Measurements from ENCODE around the gene BAD. TPM values are rescaled to one million over a fixed set of nuclear protein-coding genes. Genes with fewer than 3 reads are reported as not detected.

The BAD gene
- total RNA-seq, 4 donors from 2014 or later: 57.1 to 71.9 (median 64.4) TPM

GRCh38 chr11:64283092-64283491 is 1.4 kb downstream of the BAD start:
- Histone ChIP-seq H3K4me3 (no peak overlapping the region), H3K27me3 (no peaks in the 10 kb centered on the region), H3K27ac (no peak overlapping the region), H3K9me3 (no peaks in the 10 kb centered on the region), H3K4me1 (peaks cover 29% of the 10 kb centered on the region), H3K36me3 (peaks cover 9% of the 10 kb centered on the region)
- TF ChIP-seq POLR2AphosphoS5 (IDR thresholded peaks at IDR 0.05): no peak
- TF ChIP-seq, protein P1, sequence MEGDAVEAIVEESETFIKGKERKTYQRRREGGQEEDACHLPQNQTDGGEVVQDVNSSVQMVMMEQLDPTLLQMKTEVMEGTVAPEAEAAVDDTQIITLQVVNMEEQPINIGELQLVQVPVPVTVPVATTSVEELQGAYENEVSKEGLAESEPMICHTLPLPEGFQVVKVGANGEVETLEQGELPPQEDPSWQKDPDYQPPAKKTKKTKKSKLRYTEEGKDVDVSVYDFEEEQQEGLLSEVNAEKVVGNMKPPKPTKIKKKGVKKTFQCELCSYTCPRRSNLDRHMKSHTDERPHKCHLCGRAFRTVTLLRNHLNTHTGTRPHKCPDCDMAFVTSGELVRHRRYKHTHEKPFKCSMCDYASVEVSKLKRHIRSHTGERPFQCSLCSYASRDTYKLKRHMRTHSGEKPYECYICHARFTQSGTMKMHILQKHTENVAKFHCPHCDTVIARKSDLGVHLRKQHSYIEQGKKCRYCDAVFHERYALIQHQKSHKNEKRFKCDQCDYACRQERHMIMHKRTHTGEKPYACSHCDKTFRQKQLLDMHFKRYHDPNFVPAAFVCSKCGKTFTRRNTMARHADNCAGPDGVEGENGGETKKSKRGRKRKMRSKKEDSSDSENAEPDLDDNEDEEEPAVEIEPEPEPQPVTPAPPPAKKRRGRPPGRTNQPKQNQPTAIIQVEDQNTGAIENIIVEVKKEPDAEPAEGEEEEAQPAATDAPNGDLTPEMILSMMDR (IDR thresholded peaks at IDR 0.05): no peak
- TF ChIP-seq EP300 (IDR thresholded peaks at IDR 0.05): no peak
- TF ChIP-seq POLR2A (IDR thresholded peaks at IDR 0.05): no peak
- WGBS: 83% methylated on average over 3 of the region's 3 CpGs
- no peak for DNase-seq (ENCODE audit: low spot score in 2 of 2)

GRCh38 chr11:64281957-64282770 is 2.3 kb downstream of the BAD start:
- peaks cover 9% of the 10 kb centered on the region for H3K36me3 ChIP-seq
- WGBS: 92% methylated on average over 22 of the region's 22 CpGs
- H3K27me3 ChIP-seq: no peaks in the 10 kb centered on the region
- H3K4me1 ChIP-seq: peaks cover 33% of the 10 kb centered on the region
- no peak for DNase-seq (ENCODE audit: low spot score in 2 of 2)
- TF ChIP-seq EP300 (IDR thresholded peaks at IDR 0.05): no peak
- TF ChIP-seq, protein P1 (IDR thresholded peaks at IDR 0.05): no peak
- TF ChIP-seq POLR2AphosphoS5 (IDR thresholded peaks at IDR 0.05): no peak
- no peak overlapping the region for H3K4me3 ChIP-seq
- H3K9me3 ChIP-seq: no peaks in the 10 kb centered on the region
- H3K27ac ChIP-seq: no peak overlapping the region

GRCh38 chr11:64278576-64279190 is 5.8 kb downstream of the BAD start:
- Histone ChIP-seq H3K4me3 (no peak overlapping the region), H3K36me3 (peaks cover 14% of the 10 kb centered on the region), H3K27ac (no peak overlapping the region), H3K4me1 (peaks cover 23% of the 10 kb centered on the region), H3K27me3 (no peaks in the 10 kb centered on the region), H3K9me3 (no peaks in the 10 kb centered on the region)
- 88% methylated on average over 8 of the region's 8 CpGs for WGBS
- TF ChIP-seq, protein P1 (IDR thresholded peaks at IDR 0.05): no peak
- TF ChIP-seq EP300 (IDR thresholded peaks at IDR 0.05) (no peak), POLR2AphosphoS5 (IDR thresholded peaks at IDR 0.05) (no peak), POLR2A (IDR thresholded peaks at IDR 0.05) (no peak)
- no peak for DNase-seq (ENCODE audit: low spot score in 2 of 2)

DNA sequence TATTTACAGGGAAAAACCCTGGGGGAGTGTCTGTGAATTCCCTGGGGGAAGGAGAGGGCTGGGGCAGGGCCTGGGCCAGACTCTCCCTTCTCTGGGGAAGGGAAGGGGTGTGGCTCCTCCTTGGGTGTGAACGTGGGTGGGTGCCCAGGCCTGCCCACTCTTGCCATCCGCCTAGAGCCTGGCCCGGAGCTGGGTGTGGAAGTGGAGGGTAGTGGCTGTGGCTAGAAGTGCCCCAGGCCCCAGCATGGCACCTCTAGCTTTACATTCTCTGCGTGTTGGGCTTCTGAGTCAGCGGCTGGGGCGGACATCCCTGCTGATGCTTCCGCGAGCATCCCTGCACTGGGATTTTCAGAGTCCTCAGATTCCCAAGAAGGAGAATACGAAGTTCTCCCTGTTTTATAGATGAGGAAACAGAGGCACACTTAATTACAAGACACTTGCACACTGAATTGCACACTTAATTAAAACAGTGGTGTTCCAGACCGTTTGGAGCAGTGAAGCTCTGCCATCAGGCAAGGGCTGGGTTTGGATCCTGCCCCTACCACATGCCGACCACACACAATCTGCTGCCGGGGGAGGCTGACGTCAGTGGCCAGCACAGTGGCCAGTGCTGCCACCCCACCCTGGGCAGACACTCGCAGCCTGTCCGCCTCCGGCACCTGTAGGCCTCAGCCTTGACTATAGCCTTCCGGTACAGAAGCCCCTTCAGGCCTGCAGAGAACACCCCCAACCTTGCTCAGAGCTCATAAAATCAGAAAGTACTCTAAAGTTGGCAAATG is 7.6 kb downstream of the BAD start:
- TF ChIP-seq EP300 (IDR thresholded peaks at IDR 0.05) (no peak), POLR2AphosphoS5 (IDR thresholded peaks at IDR 0.05) (no peak)
- Histone ChIP-seq H3K4me1 (peaks cover 19% of the 10 kb centered on the region), H3K9me3 (no peaks in the 10 kb centered on the region), H3K4me3 (no peak overlapping the region), H3K27ac (peak overlapping the region; percentile 7), H3K27me3 (no peaks in the 10 kb centered on the region), H3K36me3 (peaks cover 14% of the 10 kb centered on the region)
- DNase-seq (ENCODE audit: low spot score in 2 of 2): no peak
- WGBS: 76% methylated on average over 6 of the region's 17 CpGs

DNA sequence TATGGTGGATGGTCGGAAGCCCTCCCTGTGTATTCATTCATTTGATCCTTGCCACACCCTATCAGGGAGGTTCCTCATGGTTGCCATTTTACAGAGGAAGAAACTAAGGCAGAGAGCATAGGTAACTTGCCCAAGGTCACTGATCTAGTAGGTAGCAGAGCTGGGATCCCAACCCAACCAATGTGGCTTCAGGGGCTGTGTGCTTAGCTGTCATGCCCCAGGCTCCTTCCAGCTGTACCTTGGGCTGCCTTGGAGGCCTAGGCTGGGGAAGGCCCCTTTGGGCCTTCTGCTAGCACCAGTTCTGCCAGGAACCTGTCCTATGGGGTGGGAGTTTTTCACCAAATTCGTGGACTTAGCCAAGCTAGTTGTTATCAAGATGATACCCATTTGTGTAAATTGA is 8.6 kb downstream of the BAD start:
- Histone ChIP-seq H3K27me3 (no peaks in the 10 kb centered on the region), H3K4me3 (no peak overlapping the region), H3K36me3 (peaks cover 14% of the 10 kb centered on the region), H3K9me3 (no peaks in the 10 kb centered on the region), H3K4me1 (peaks cover 24% of the 10 kb centered on the region), H3K27ac (no peak overlapping the region)
- no peak for DNase-seq (ENCODE audit: low spot score in 2 of 2)
- 79% methylated on average over 1 of the region's 2 CpGs for WGBS
- TF ChIP-seq POLR2A (IDR thresholded peaks at IDR 0.05): no peak
- no peak for TF ChIP-seq POLR2AphosphoS5 (IDR thresholded peaks at IDR 0.05)
- no peak for TF ChIP-seq EP300 (IDR thresholded peaks at IDR 0.05)
- TF ChIP-seq, protein P1 (IDR thresholded peaks at IDR 0.05): no peak

Data from suprapubic skin (tissue), 4 donors.